Endothelial cell of umbilical vein (primary cell): ENCODE data around the gene PDE4B. TPM values are rescaled to one million over a fixed set of nuclear protein-coding genes. Genes with fewer than 3 reads are reported as not detected.

Experiments
- BruUV-seq: library from RNA; stranded (reverse); fragments of 400-500 nt; replicated peaks from 2 replicates; lab custom pipeline; 2021; lab: Mats Ljungman, UMichigan
- CTCF ChIA-PET: fragments of 300-600, 350-600 bp; sonication (Branson Sonifier 250); formaldehyde crosslinking; loops from one replicate; lab custom pipeline; 2021; ENCODE audit warnings: antibody characterized with exemption, inconsistent platforms; lab: Charles Lee
- POLR2A ChIA-PET: fragments of 300-600, 350-600 bp; sonication (Branson Sonifier 250); formaldehyde crosslinking; loops from one replicate; lab custom pipeline; 2021; ENCODE audit warnings: antibody characterized with exemption, inconsistent platforms; lab: Charles Lee
- DNase-seq: peaks from one replicate; pipeline ENCODE4 v3.0.0-alpha.2; 2011; ENCODE audit warnings: low read depth, low spot score
- FAIRE-seq: peaks from 2 replicates; lab custom pipeline; 2011; peaks lifted over from hg19 to GRCh38; lab: Jason Lieb, UNC
- H2AFZ ChIP-seq: 2 replicates; pipeline ENCODE4 v1.6.0; 2012; ENCODE audit warnings: low read depth, low read length, control low read depth, inconsistent platforms
- H3K27ac ChIP-seq: 2 replicates; pipeline ENCODE4 v1.5.1; 2011; ENCODE audit warnings: low read depth, mild to moderate bottlenecking, control low read depth, low read length, moderate library complexity; ENCODE audit not compliant: insufficient read depth
- H3K27me3 ChIP-seq, 2 experiments: 2 replicates each; pipeline versions ENCODE4 v1.6.0 to v1.6.1; 2011; ENCODE audit warnings: low read length in 2 of 2, mixed read lengths in 1 of 2; ENCODE audit not compliant: control insufficient read depth in 2 of 2, insufficient read depth in 2 of 2
- H3K36me3 ChIP-seq, 2 experiments: 2 replicates in 1 of 2; 3 replicates in 1 of 2; pipeline ENCODE4 v1.5.1; 2011; ENCODE audit warnings: low read length in 2 of 2, mild to moderate bottlenecking in 1 of 2, moderate library complexity in 1 of 2; ENCODE audit not compliant: control insufficient read depth in 2 of 2, insufficient read depth in 2 of 2; ENCODE audit errors: extremely low read depth in 1 of 2
- H3K4me1 ChIP-seq: 3 replicates; pipeline ENCODE4 v1.5.1; 2011; ENCODE audit warnings: mild to moderate bottlenecking, low read length; ENCODE audit not compliant: control insufficient read depth, insufficient read depth; ENCODE audit errors: extremely low read depth
- H3K4me2 ChIP-seq: 2 replicates; pipeline ENCODE4 v1.6.1; 2011; ENCODE audit warnings: low read length, control low read depth, mixed read lengths; ENCODE audit not compliant: insufficient read depth
- H3K4me3 ChIP-seq, 3 experiments: fragments of 200-600 bp in 1 of 3; sonication (generic), shearing (Covaris generic) in 1 of 3; replicated peaks in 1 of 3; 2 replicates each; pipeline ENCODE4 v1.5.1; 2011 to 2016; ENCODE audit warnings: control low read depth in 3 of 3, low read length in 3 of 3, mild to moderate bottlenecking in 2 of 3, inconsistent platforms in 1 of 3, low read depth in 1 of 3, moderate library complexity in 1 of 3; ENCODE audit not compliant: insufficient read depth in 1 of 3
- H3K79me2 ChIP-seq: 2 replicates; pipeline ENCODE4 v1.6.0; 2012; ENCODE audit warnings: low read length, inconsistent platforms; ENCODE audit not compliant: control insufficient read depth, insufficient read depth
- H3K9ac ChIP-seq: replicated peaks from 2 replicates; pipeline ENCODE3; 2011; ENCODE audit warnings: low read length, control low read depth; ENCODE audit not compliant: insufficient read depth; ENCODE audit errors: extremely low read depth
- H3K9me1 ChIP-seq: replicated peaks from 3 replicates; pipeline ENCODE4 v1.6.0; 2011; ENCODE audit warnings: mild to moderate bottlenecking, low read length; ENCODE audit not compliant: control insufficient read depth, insufficient read depth; ENCODE audit errors: extremely low read depth
- H3K9me3 ChIP-seq: replicated peaks from 2 replicates; pipeline ENCODE4 v1.5.1; 2012; ENCODE audit warnings: low read length, inconsistent platforms; ENCODE audit not compliant: control insufficient read depth, insufficient read depth
- H4K20me1 ChIP-seq: replicated peaks from 2 replicates; pipeline ENCODE3; 2011; ENCODE audit warnings: mild to moderate bottlenecking, low read length; ENCODE audit not compliant: control insufficient read depth, insufficient read depth; ENCODE audit errors: extremely low read depth
- CTCF ChIP-seq, 2 donors: IDR thresholded peaks; 1 replicate in 1 of 2; 2 replicates in 1 of 2; pipeline ENCODE4 v1.5.1; 2011; ENCODE audit warnings: low read length in 2 of 2, mild to moderate bottlenecking in 2 of 2, moderate library complexity in 2 of 2, control low read depth in 1 of 2, inconsistent platforms in 1 of 2, low read depth in 1 of 2; ENCODE audit not compliant: insufficient read depth in 1 of 2; ENCODE audit errors: extremely low read depth in 1 of 2
- FOS ChIP-seq: IDR thresholded peaks from 2 replicates; pipeline ENCODE4 v1.6.1; 2011; ENCODE audit warnings: mild to moderate bottlenecking, low read length, moderate library complexity, borderline replicate concordance; ENCODE audit not compliant: insufficient read depth
- MAX ChIP-seq: IDR thresholded peaks from 2 replicates; pipeline ENCODE4 v1.6.1; 2011; ENCODE audit not compliant: insufficient read depth, insufficient read length
- MYC ChIP-seq: IDR thresholded peaks from one replicate; pipeline ENCODE4 v1.6.1; 2011; ENCODE audit warnings: mild to moderate bottlenecking, low read depth, low read length
- POLR2A ChIP-seq: IDR thresholded peaks from 2 replicates; pipeline ENCODE4 v1.6.1; 2012; ENCODE audit warnings: low read depth, mild to moderate bottlenecking, control low read depth, low read length
- POLR2AphosphoS5 ChIP-seq: IDR thresholded peaks from 2 replicates; pipeline ENCODE4 v1.6.1; 2012; ENCODE audit warnings: low read depth, mild to moderate bottlenecking, control low read depth, low read length, moderate library complexity; ENCODE audit not compliant: insufficient read depth
- dilution Hi-C: fragments of 300-500 bp; cut with MboI; formaldehyde crosslinking; loops from one replicate; pipeline ENCODE4 v1.15.0; 2019; ENCODE audit warnings: low sequenced_read_pairs; ENCODE audit not compliant: extremely low pct_ligation_motif_present
- intact Hi-C: fragments of 100-400 bp; cut with micrococcal nuclease; formaldehyde crosslinking; loops from one replicate; pipeline ENCODE4 v1.10.0; 2022
- polyA plus RNA-seq, 4 experiments: library from polyadenylated mRNA; depleted of rRNA in 3 of 4; stranded (reverse) in 3 of 4; unstranded in 1 of 4; fragments of >200 nt; gene quantifications; 2 replicates each; pipeline versions ENCODE4 v1.2.1 to v1.2.3, GENCODE V29; 2011 to 2012; ENCODE audit warnings: missing spikeins in 1 of 4
- total RNA-seq: library from RNA; stranded (reverse); gene quantifications from 2 replicates; pipeline ENCODE4 v1.2.3, GENCODE V29; 2021

Gene PDE4B
- total and polyA plus RNA-seq, 2 donors (not counting 3 experiments of a cell fraction or from before 2014, with no cell fraction given), result 63.5 to 69.8 TPM

- H2AFZ ChIP-seq, result no peak overlapping the region
- H3K4me3 ChIP-seq, result no peak overlapping the region
- peaks cover 16 to 22% of the 10 kb centered on the region in 2 experiments for H3K36me3 ChIP-seq
- TF ChIP-seq MYC (no peak), POLR2AphosphoS5 (no peak), POLR2A (peak; percentile 14), FOS (no peak), MAX (no peak), CTCF (IDR thresholded peaks at IDR 0.05; ENCODE audit: extremely low read depth in 1 of 2, insufficient read depth in 1 of 2, low read depth in 1 of 2, low read length in 2 of 2) (no peak)
- H3K9ac ChIP-seq, result no peak overlapping the region
- H3K4me2 ChIP-seq, result no peak overlapping the region
- H3K79me2 ChIP-seq, result peaks cover 14% of the 10 kb centered on the region
- no peaks in the 10 kb centered on the region for H3K9me1 ChIP-seq
- FAIRE-seq (peak; percentile 8), DNase-seq (no peak)
- H3K27me3 ChIP-seq, result no peaks in the 10 kb centered on the region
- H3K4me1 ChIP-seq, result peaks cover 50% of the 10 kb centered on the region
- H4K20me1 ChIP-seq, result no peaks in the 10 kb centered on the region
- intact Hi-C loops, result no loop called here
- dilution Hi-C loops, result no loop called here
- H3K9me3 ChIP-seq, result no peaks in the 10 kb centered on the region
- no TSS peak for BruUV-seq
- CTCF ChIA-PET, result interaction anchor here (0.9 to 1.6 kb wide), 4 partner anchors 61 to 358 kb away, joined by 3 to 5 read pairs (median 3); no protein-coding TSS in a partner anchor
- H3K27ac ChIP-seq, result no peak overlapping the region
- POLR2A ChIA-PET, result no interaction called here
Observed at GRCh38 chr1:66375125-66375524, 582.4 kb downstream of the PDE4B start.
